Measurements from ENCODE around the gene CFAP99. TPM values are rescaled to one million over a fixed set of nuclear protein-coding genes. Genes with fewer than 3 reads are reported as not detected.

The CFAP99 gene
- total and polyA plus RNA-seq, 2 experiments from 2014 or later, result not detected

DNA sequence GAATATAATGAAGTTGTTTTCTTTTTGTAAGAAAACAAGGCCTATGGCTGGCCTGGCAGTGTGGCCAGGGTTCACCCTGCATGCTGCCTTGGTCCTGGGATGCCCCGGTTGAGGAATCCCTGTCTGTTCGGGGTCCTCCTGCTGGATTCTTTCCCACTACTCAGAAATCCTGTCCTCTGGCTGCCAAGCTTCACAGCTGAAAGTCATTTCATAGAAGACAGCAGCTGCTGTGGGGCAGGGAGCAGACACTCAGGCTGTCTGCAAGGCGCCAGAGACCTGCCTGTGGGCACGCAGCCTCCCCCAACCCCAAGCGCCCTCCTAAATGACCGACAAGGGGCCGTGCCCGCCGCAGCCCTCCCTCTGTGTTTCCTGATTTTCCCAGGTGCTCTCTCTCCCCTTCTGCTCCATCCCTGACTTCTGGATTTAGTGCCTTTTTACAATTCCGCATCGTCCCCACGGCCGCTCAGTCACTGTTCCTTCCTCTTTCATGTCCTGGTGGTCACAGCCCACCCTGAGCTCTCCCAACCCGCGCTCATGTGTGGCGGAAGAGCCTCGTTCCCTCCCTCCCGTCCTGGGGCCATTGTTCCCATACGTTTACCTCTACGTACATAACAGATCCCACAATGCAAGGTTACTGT, 27.9 kb upstream of the CFAP99 start:
- Histone ChIP-seq H4K20me1 (replicated peaks; ENCODE audit: insufficient read depth) (no peaks in the 10 kb centered on the region), H3K27ac (ENCODE audit: low read depth) (no peak overlapping the region), H3F3A (replicated peaks; ENCODE audit: low read depth) (no peaks in the 10 kb centered on the region), H3K4me3 (peak overlapping the region; percentile 35; the same call in 1 of the 2 replicates), H3K36me3 (ENCODE audit: insufficient read depth) (no peaks in the 10 kb centered on the region), H3K27me3 (ENCODE audit: insufficient read depth) (no peaks in the 10 kb centered on the region), H3K9me2 (ENCODE audit: insufficient read depth) (no peaks in the 10 kb centered on the region), H3K4me1 (ENCODE audit: insufficient read depth) (peaks cover 34% of the 10 kb centered on the region), H3K79me2 (replicated peaks; ENCODE audit: insufficient read depth) (no peaks in the 10 kb centered on the region), H3K4me2 (peak overlapping the region; percentile 62; the same call in 1 of the 2 replicates), H2AFZ (no peak overlapping the region)
- peak overlapping the region; percentile 37 for H3K4me3 Mint-ChIP-seq
- H3K27me3 Mint-ChIP-seq (ENCODE audit: insufficient read depth, low read depth, poor library complexity), result peaks cover 18% of the 10 kb centered on the region
- TF ChIP-seq POLR2AphosphoS5 (IDR thresholded peaks at IDR 0.05; ENCODE audit: low read depth), result no peak
- TF ChIP-seq CREB1 (CRISPR knock-in tag; IDR thresholded peaks at IDR 0.05; ENCODE audit: low read depth), result no peak
- no peak for TF ChIP-seq EZH2 (IDR thresholded peaks at IDR 0.05; ENCODE audit: low read depth, unreplicated experiment)
- no peak for TF ChIP-seq NANOG (IDR thresholded peaks at IDR 0.05; ENCODE audit: borderline replicate concordance)
- no peak for TF ChIP-seq CTCF (conservative IDR thresholded peaks at IDR 0.05; ENCODE audit: low read depth in 2 of 2)
- TF ChIP-seq STAT1 (IDR thresholded peaks at IDR 0.05; ENCODE audit: unreplicated experiment), result no peak
- TF ChIP-seq JUNB (IDR thresholded peaks at IDR 0.05; ENCODE audit: unreplicated experiment), result no peak
- no peak for TF ChIP-seq ZNF331 (CRISPR knock-in tag; IDR thresholded peaks at IDR 0.05; ENCODE audit: low read depth)
- no peak for TF ChIP-seq ZNF114 (CRISPR knock-in tag; IDR thresholded peaks at IDR 0.05)
- DNase-seq (ENCODE audit: low spot score) (no peak), ATAC-seq (no peak; the same call in 2 of the 3 replicates)
- H3K36me3 Mint-ChIP-seq (ENCODE audit: low read depth), result no peaks in the 10 kb centered on the region
- H3K27ac Mint-ChIP-seq, result no peak overlapping the region
- H3K9me3 Mint-ChIP-seq, result no peaks in the 10 kb centered on the region; the same call in 2 of the 3 replicates
- peaks cover 63% of the 10 kb centered on the region for H3K4me1 Mint-ChIP-seq

- H3K36me3 Mint-ChIP-seq (ENCODE audit: low read depth), result no peaks in the 10 kb centered on the region
- peak overlapping the region; percentile 75 for H3K4me2 ChIP-seq
- ATAC-seq, result peak; percentile 86
Observed at GRCh38 chr4:2393353-2394270, 25.1 kb upstream of the CFAP99 start.

More at GRCh38 chr4:2393353-2394270, 25.1 kb upstream of the CFAP99 start:
- peak overlapping the region; percentile 55 for H3K4me3 Mint-ChIP-seq
- no peaks in the 10 kb centered on the region for H3K36me3 ChIP-seq (ENCODE audit: insufficient read depth)
- H3K4me1 ChIP-seq (ENCODE audit: insufficient read depth), result peaks cover 34% of the 10 kb centered on the region
- H4K20me1 ChIP-seq (replicated peaks; ENCODE audit: insufficient read depth), result no peaks in the 10 kb centered on the region
- no peaks in the 10 kb centered on the region for H3K27me3 ChIP-seq (ENCODE audit: insufficient read depth)
- peak overlapping the region; percentile 78 for H2AFZ ChIP-seq
- peak; percentile 89 for DNase-seq (ENCODE audit: low spot score)
- H3K27ac ChIP-seq (ENCODE audit: low read depth), result no peak overlapping the region
- H3F3A ChIP-seq (replicated peaks; ENCODE audit: low read depth), result no peaks in the 10 kb centered on the region
- peaks cover 15% of the 10 kb centered on the region for H3K27me3 Mint-ChIP-seq (ENCODE audit: insufficient read depth, low read depth, poor library complexity)
- H3K27ac Mint-ChIP-seq, result peak overlapping the region; percentile 72
- no peak for TF ChIP-seq STAT1 (IDR thresholded peaks at IDR 0.05; ENCODE audit: unreplicated experiment)
- no peak for TF ChIP-seq NANOG (IDR thresholded peaks at IDR 0.05; ENCODE audit: borderline replicate concordance)
- peak; percentile 52 for TF ChIP-seq POLR2AphosphoS5 (IDR thresholded peaks at IDR 0.05; ENCODE audit: low read depth)
- peak overlapping the region; percentile 41 for H3K4me3 ChIP-seq
- H3K79me2 ChIP-seq (replicated peaks; ENCODE audit: insufficient read depth), result no peaks in the 10 kb centered on the region
- H3K9me2 ChIP-seq (ENCODE audit: insufficient read depth), result no peaks in the 10 kb centered on the region
- peaks cover 56% of the 10 kb centered on the region for H3K4me1 Mint-ChIP-seq
- no peaks in the 10 kb centered on the region; the same call in 2 of the 3 replicates for H3K9me3 Mint-ChIP-seq

All from GM23338 (cell line).